ENCODE data around the gene ALG12.

- no peak for TF ChIP-seq CTCF (conservative IDR thresholded peaks at IDR 0.05; ENCODE audit: low read depth, low read length)
- TF ChIP-seq NFE2L2 (IDR thresholded peaks at IDR 0.05; ENCODE audit: low read depth, low read length): no peak
- TF ChIP-seq ELK1 (IDR thresholded peaks at IDR 0.05; ENCODE audit: borderline replicate concordance, low read depth, low read length): no peak
- TF ChIP-seq MXI1 (IDR thresholded peaks at IDR 0.05; ENCODE audit: borderline replicate concordance, low read depth, low read length): no peak
- TF ChIP-seq POLR2A (IDR thresholded peaks at IDR 0.05; ENCODE audit: low read depth, low read length): no peak
- TF ChIP-seq FOS (IDR thresholded peaks at IDR 0.05; ENCODE audit: low read depth, low read length): no peak
- no peak for TF ChIP-seq MAFK (IDR thresholded peaks at IDR 0.05; ENCODE audit: low read depth, low read length)
Measured at GRCh38 chr22:49909476-49910205, 8.6 kb downstream of the ALG12 start.

Data from IMR-90 (cell line).